ENCODE measurements around the gene CAMK2A. TPM values are rescaled to one million over a fixed set of nuclear protein-coding genes. Genes with fewer than 3 reads are reported as not detected.

Gene CAMK2A
- total and polyA plus RNA-seq, 5 donors, result 8.0 to 18.4 (median 15.4) TPM

- no peaks in the 10 kb centered on the region for H3K27me3 ChIP-seq (ENCODE audit: control insufficient read depth, insufficient read depth)
- ATAC-seq (no peak), DNase-seq (no peak)
- no peaks in the 10 kb centered on the region for H3K9me3 ChIP-seq (ENCODE audit: control insufficient read depth, low read length)
- intact Hi-C loops (cut with DNase I), result no loop called here
- H3K4me1 ChIP-seq (ENCODE audit: control insufficient read depth, insufficient read depth, low read length), result no peaks in the 10 kb centered on the region
- WGBS, result 51% methylated on average over 6 of the region's 6 CpGs
- no peak overlapping the region for H3K27ac ChIP-seq (ENCODE audit: low read length)
- no peak overlapping the region for H3K4me3 ChIP-seq (ENCODE audit: low read length)
Measured at GRCh38 chr5:150288791-150289190, 782 bp downstream of the CAMK2A start.

DNA sequence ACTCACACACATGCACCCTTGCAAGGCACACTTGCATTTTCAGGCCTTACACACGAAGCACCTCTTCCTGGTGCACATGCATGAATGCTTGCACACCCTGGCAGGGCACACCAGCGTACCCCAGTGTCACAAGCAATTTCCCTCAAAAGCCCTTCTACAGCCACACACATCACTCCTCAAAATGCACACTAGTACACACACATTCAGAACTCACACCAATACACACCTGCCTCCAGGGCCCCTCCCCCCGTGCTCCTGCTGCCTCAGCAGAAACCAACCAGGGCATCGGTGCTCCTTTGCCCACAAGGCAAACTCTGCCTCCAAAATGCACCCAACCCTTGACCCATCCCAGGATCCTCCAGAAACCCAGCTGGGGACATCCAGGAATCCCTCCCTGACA is 1.2 kb downstream of the CAMK2A start:
- WGBS, result 89% methylated on average over 4 of the region's 4 CpGs
- intact Hi-C loops (cut with DNase I), result no loop called here
- Histone ChIP-seq H3K9me3 (ENCODE audit: control insufficient read depth, low read length) (no peaks in the 10 kb centered on the region), H3K27ac (ENCODE audit: low read length) (no peak overlapping the region), H3K4me1 (ENCODE audit: control insufficient read depth, insufficient read depth, low read length) (no peaks in the 10 kb centered on the region), H3K27me3 (ENCODE audit: control insufficient read depth, insufficient read depth) (no peaks in the 10 kb centered on the region), H3K4me3 (ENCODE audit: low read length) (no peak overlapping the region)
- DNase-seq (no peak), ATAC-seq (no peak)

GRCh38 chr5:150286820-150287219 is 2.8 kb downstream of the CAMK2A start:
- H3K4me3 ChIP-seq (ENCODE audit: low read length), result no peak overlapping the region
- no peaks in the 10 kb centered on the region for H3K9me3 ChIP-seq (ENCODE audit: control insufficient read depth, low read length)
- intact Hi-C loops (cut with DNase I), result no loop called here
- H3K27ac ChIP-seq (ENCODE audit: low read length), result no peak overlapping the region
- H3K4me1 ChIP-seq (ENCODE audit: control insufficient read depth, insufficient read depth, low read length), result no peaks in the 10 kb centered on the region
- ATAC-seq (no peak), DNase-seq (peak in 1 of 3 donors; percentile 14)
- 77% methylated on average over 5 of the region's 5 CpGs for WGBS
- no peaks in the 10 kb centered on the region for H3K27me3 ChIP-seq (ENCODE audit: control insufficient read depth, insufficient read depth)

DNA sequence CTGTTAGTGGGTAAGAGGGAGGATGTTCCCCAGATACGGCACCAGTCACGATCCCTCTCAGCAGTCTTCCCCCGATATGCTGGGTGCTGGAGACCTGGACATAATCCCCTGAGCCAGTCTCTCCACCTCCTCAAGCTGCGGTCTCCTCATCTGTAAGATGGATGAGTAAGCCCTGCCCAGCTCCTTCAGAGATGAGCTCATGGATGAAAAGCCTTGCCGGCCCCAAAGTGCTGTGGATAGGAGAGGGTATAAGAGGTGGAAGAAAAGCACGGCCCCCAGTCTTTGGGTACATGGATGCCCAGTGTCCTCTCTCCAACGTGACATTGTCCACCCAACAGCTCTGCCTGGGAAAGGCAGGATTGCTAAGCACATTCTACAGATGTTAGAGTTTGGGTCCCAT is 4.5 kb downstream of the CAMK2A start:
- intact Hi-C loops (cut with DNase I), result no loop called here

GRCh38 chr5:150284311-150284710 is 5.3 kb downstream of the CAMK2A start:
- no peaks in the 10 kb centered on the region for H3K4me1 ChIP-seq (ENCODE audit: control insufficient read depth, insufficient read depth, low read length)
- intact Hi-C loops (cut with DNase I), result no loop called here
- no peak overlapping the region for H3K4me3 ChIP-seq (ENCODE audit: low read length)
- no peaks in the 10 kb centered on the region for H3K27me3 ChIP-seq (ENCODE audit: control insufficient read depth, insufficient read depth)
- ATAC-seq (no peak), DNase-seq (peak in 1 of 3 donors; percentile 3)
- no peak overlapping the region for H3K27ac ChIP-seq (ENCODE audit: low read length)
- H3K9me3 ChIP-seq (ENCODE audit: control insufficient read depth, low read length), result no peaks in the 10 kb centered on the region
- WGBS, result 72% methylated on average over 13 of the region's 13 CpGs

More for the DNA sequence above, 4.5 kb downstream of the CAMK2A start:
- Histone ChIP-seq H3K27ac (ENCODE audit: low read length) (no peak overlapping the region), H3K4me3 (ENCODE audit: low read length) (no peak overlapping the region), H3K9me3 (ENCODE audit: control insufficient read depth, low read length) (no peaks in the 10 kb centered on the region), H3K27me3 (ENCODE audit: control insufficient read depth, insufficient read depth) (no peaks in the 10 kb centered on the region), H3K4me1 (ENCODE audit: control insufficient read depth, insufficient read depth, low read length) (no peaks in the 10 kb centered on the region)
- no peak for DNase-seq
- no peak for ATAC-seq
- WGBS, result 94% methylated on average over 7 of the region's 7 CpGs

DNA sequence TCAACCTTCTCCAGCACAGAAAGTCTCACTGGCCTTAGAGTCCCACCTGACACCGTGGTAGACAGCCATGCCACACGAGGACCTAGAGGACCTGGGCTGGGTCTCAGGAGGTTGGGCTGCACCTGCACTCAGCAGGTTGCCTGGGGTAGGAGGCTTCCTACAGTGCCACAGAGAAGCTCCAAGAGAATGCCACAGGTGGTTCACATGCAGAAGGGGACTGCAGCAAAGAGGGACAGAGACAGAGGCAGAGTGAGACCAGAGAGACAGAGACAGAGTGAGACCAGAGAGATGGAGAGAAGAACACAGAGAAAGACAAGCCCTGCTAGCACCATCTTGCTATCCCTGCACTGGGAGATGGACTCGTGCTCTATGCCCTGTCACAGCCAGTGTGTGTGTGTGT is 5.7 kb downstream of the CAMK2A start:
- 85% methylated on average over 3 of the region's 3 CpGs for WGBS
- H3K4me1 ChIP-seq (ENCODE audit: control insufficient read depth, insufficient read depth, low read length), result no peaks in the 10 kb centered on the region
- H3K27ac ChIP-seq (ENCODE audit: low read length), result no peak overlapping the region
- H3K27me3 ChIP-seq (ENCODE audit: control insufficient read depth, insufficient read depth), result no peaks in the 10 kb centered on the region
- no peak overlapping the region for H3K4me3 ChIP-seq (ENCODE audit: low read length)
- intact Hi-C loops (cut with DNase I), result no loop called here
- no peak for DNase-seq
- H3K9me3 ChIP-seq (ENCODE audit: control insufficient read depth, low read length), result no peaks in the 10 kb centered on the region
- no peak for ATAC-seq

GRCh38 chr5:150281987-150282386 is 7.6 kb downstream of the CAMK2A start:
- 63% methylated on average over 8 of the region's 8 CpGs for WGBS
- Histone ChIP-seq H3K4me3 (ENCODE audit: low read length) (no peak overlapping the region), H3K4me1 (ENCODE audit: control insufficient read depth, insufficient read depth, low read length) (no peaks in the 10 kb centered on the region), H3K27me3 (ENCODE audit: control insufficient read depth, insufficient read depth) (no peaks in the 10 kb centered on the region), H3K9me3 (ENCODE audit: control insufficient read depth, low read length) (no peaks in the 10 kb centered on the region), H3K27ac (ENCODE audit: low read length) (no peak overlapping the region)
- no peak for ATAC-seq
- intact Hi-C loops (cut with DNase I), result no loop called here
- peak in 1 of 3 donors; percentile 4 for DNase-seq

GRCh38 chr5:150279330-150280020 is 10.1 kb downstream of the CAMK2A start:
- Histone ChIP-seq H3K9me3 (ENCODE audit: control insufficient read depth, low read length) (no peaks in the 10 kb centered on the region), H3K4me1 (ENCODE audit: control insufficient read depth, insufficient read depth, low read length) (no peaks in the 10 kb centered on the region), H3K27ac (ENCODE audit: low read length) (no peak overlapping the region), H3K27me3 (ENCODE audit: control insufficient read depth, insufficient read depth) (no peaks in the 10 kb centered on the region), H3K4me3 (ENCODE audit: low read length) (no peak overlapping the region)
- WGBS, result 67% methylated on average over 13 of the region's 13 CpGs
- intact Hi-C loops (cut with DNase I), result loop anchor here in 1 of 4 donors (10.0 kb wide), 1 partner anchor 65 kb away; no protein-coding TSS in a partner anchor
- ATAC-seq (no peak), DNase-seq (peak in 1 of 3 donors; percentile 51)

- Histone ChIP-seq H3K4me3 (ENCODE audit: low read length) (no peak overlapping the region), H3K27ac (ENCODE audit: low read length) (no peak overlapping the region), H3K27me3 (ENCODE audit: control insufficient read depth, insufficient read depth) (no peaks in the 10 kb centered on the region), H3K9me3 (ENCODE audit: control insufficient read depth, low read length) (no peaks in the 10 kb centered on the region), H3K4me1 (ENCODE audit: control insufficient read depth, insufficient read depth, low read length) (no peaks in the 10 kb centered on the region)
- intact Hi-C loops (cut with DNase I), result loop anchor here in 1 of 4 donors (10.0 kb wide), 1 partner anchor 66 kb away; no protein-coding TSS in a partner anchor
- WGBS, result 80% methylated on average over 6 of the region's 6 CpGs
- DNase-seq, result peak in 1 of 3 donors; percentile 3
- no peak for ATAC-seq
Measured at GRCh38 chr5:150278916-150279315, 10.7 kb downstream of the CAMK2A start.

DNA sequence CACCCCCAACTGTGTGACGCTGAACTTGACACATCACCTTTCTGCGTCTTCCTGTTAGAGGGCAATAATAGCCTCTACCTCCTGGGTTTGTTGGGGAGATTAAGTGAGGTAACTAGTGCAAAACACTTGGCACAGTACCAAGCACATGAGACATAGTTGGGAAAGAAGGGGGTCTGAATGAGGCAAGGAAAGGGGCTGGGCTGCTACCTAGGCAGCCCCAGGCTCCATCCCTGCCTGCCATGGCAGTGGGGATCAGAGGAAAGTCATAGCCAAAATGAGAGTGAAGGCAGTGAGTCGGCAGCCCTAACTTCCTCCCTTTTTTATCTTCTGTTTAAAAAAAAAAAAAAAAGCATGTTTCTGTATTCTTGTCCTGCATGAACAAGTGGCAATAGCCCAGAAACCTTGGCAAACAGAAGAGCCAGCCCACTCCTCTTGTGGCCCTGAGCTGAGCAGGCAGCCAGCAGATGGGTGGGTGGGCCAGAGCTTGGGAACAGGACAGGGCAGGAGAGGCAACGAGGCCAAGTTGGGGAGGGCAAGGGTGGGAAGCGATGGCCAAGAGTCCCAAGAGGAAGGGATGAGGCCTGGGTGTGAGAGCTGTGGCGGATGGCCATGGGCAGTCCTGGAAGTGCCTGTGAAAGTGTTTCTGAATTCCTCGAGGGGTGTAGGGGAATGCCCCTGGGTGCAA is 11.4 kb downstream of the CAMK2A start:
- Histone ChIP-seq H3K4me3 (ENCODE audit: low read length) (no peak overlapping the region), H3K4me1 (ENCODE audit: control insufficient read depth, insufficient read depth, low read length) (no peaks in the 10 kb centered on the region), H3K27me3 (ENCODE audit: control insufficient read depth, insufficient read depth) (no peaks in the 10 kb centered on the region), H3K9me3 (ENCODE audit: control insufficient read depth, low read length) (no peaks in the 10 kb centered on the region), H3K27ac (ENCODE audit: low read length) (no peak overlapping the region)
- ATAC-seq (no peak), DNase-seq (peak in 1 of 3 donors; percentile 39)
- 60% methylated on average over 7 of the region's 7 CpGs for WGBS
- intact Hi-C loops (cut with DNase I), result loop anchor here in 1 of 4 donors (10.0 kb wide), 1 partner anchor 67 kb away; no protein-coding TSS in a partner anchor

DNA sequence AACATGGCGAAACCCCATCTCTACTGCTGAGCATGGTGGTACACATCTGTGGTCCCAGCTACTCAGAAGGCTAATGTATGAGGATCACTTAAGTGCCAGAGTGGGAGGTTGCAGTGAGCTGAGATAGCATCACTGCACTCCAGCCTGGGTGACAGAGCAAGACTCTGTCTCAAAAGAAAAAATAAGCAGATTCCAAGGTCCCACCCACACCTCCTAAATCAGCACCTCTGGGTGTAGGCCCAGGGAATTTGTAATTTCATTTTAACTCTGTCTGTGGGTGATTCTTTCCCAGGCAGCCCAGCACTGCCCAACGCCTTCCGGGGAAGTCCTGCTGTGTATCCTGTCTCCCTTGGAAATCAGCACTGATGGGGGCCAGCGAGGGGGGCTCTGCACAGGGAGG is 12.5 kb downstream of the CAMK2A start:
- intact Hi-C loops (cut with DNase I), result loop anchor here in 1 of 4 donors (10.0 kb wide), 1 partner anchor 68 kb away; no protein-coding TSS in a partner anchor
- 66% methylated on average over 4 of the region's 4 CpGs for WGBS
- no peak overlapping the region for H3K4me3 ChIP-seq (ENCODE audit: low read length)
- no peaks in the 10 kb centered on the region for H3K27me3 ChIP-seq (ENCODE audit: control insufficient read depth, insufficient read depth)
- no peak for ATAC-seq
- H3K4me1 ChIP-seq (ENCODE audit: control insufficient read depth, insufficient read depth, low read length), result no peaks in the 10 kb centered on the region
- DNase-seq, result peak in 1 of 3 donors; percentile 10
- no peak overlapping the region for H3K27ac ChIP-seq (ENCODE audit: low read length)
- H3K9me3 ChIP-seq (ENCODE audit: control insufficient read depth, low read length), result no peaks in the 10 kb centered on the region

All from right cardiac atrium (tissue), 5 donors.